HFFc6 (cell line): ENCODE measurements around the gene GLI2. TPM values are rescaled to one million over a fixed set of nuclear protein-coding genes. Genes with fewer than 3 reads are reported as not detected.

ENCODE experiments used
- DNase-seq: peaks from one replicate; pipeline ENCODE4 v3.0.0-alpha.2; 2018
- H3K27ac Mint-ChIP-seq: 2 replicates; pipeline ENCODE4 v1.8.0; 2020; ENCODE audit warnings: mild to moderate bottlenecking, mixed read lengths
- H3K27me3 Mint-ChIP-seq: 2 replicates; pipeline ENCODE4 v1.8.0; 2021; ENCODE audit warnings: mild to moderate bottlenecking, moderate library complexity, mixed read lengths; ENCODE audit not compliant: insufficient read depth
- H3K36me3 Mint-ChIP-seq: 2 replicates; pipeline ENCODE4 v1.8.0; 2021; ENCODE audit warnings: low read depth, mixed read lengths
- H3K4me1 Mint-ChIP-seq: 2 replicates; pipeline ENCODE4 v1.8.0; 2020; ENCODE audit warnings: low read depth, mixed read lengths
- H3K4me3 Mint-ChIP-seq: 2 replicates; pipeline ENCODE4 v1.8.0; 2020; ENCODE audit warnings: mild to moderate bottlenecking, moderate library complexity, mixed read lengths
- H3K9me3 Mint-ChIP-seq: 2 replicates; pipeline ENCODE4 v1.8.0; 2020; ENCODE audit warnings: mild to moderate bottlenecking, mixed read lengths
- long read RNA-seq: library from polyadenylated mRNA; unstranded; transcript quantifications from one replicate; pipeline ENCODE4 v2.0.0, GENCODE V29; 2019
- total RNA-seq, 6 experiments: library from RNA; stranded (reverse); fragmentation: NEBNext Ultra II Directional; extraction: Animal tissue kit (Norgen Biotek cat#: 25700); gene quantifications; 2 replicates in 1 of 6; 3 replicates in 5 of 6; pipeline ENCODE4 v1.2.3, GENCODE V29; 2021
- TF ChIP-seq, protein P1 (sequence below): fragments of 200-600 bp; sonication (generic); IDR thresholded peaks from 2 replicates; pipeline ENCODE4 v1.5.0; 2021; ENCODE audit warnings: antibody characterized with exemption, mild to moderate bottlenecking

Gene GLI2
- 10 to 100 TPM; 40.2 to 46.1 (median 41.9) TPM for total RNA-seq
- long read RNA-seq, partial matches to known transcripts: 5 of 11 reads
- long read RNA-seq, other reads (novel, unspliced or antisense): 6 of 11 reads

GRCh38 chr2:120735746-120736170, at the start of gene GLI2:
Gene GLI2 (plus strand): TSS chr2:120735868. CDS start chr2:120797321, 61,453 bp downstream.
- Mint-ChIP-seq H3K27ac (peak within 1 kb of the TSS; percentile 90), H3K27me3 (0 out of 2 replicates have a peak, but pooled peaks cover 2% of the 10 kb centered on the region), H3K4me1 (peaks cover 60% of the 10 kb centered on the region), H3K4me3 (peak within 1 kb of the TSS; percentile 98), H3K9me3 (no peaks in the 10 kb centered on the region), H3K36me3 (peaks cover 9% of the 10 kb centered on the region; the same call in 1 of the 2 replicates)
- DNase-seq: peak; percentile 87
- TF ChIP-seq, protein P1, sequence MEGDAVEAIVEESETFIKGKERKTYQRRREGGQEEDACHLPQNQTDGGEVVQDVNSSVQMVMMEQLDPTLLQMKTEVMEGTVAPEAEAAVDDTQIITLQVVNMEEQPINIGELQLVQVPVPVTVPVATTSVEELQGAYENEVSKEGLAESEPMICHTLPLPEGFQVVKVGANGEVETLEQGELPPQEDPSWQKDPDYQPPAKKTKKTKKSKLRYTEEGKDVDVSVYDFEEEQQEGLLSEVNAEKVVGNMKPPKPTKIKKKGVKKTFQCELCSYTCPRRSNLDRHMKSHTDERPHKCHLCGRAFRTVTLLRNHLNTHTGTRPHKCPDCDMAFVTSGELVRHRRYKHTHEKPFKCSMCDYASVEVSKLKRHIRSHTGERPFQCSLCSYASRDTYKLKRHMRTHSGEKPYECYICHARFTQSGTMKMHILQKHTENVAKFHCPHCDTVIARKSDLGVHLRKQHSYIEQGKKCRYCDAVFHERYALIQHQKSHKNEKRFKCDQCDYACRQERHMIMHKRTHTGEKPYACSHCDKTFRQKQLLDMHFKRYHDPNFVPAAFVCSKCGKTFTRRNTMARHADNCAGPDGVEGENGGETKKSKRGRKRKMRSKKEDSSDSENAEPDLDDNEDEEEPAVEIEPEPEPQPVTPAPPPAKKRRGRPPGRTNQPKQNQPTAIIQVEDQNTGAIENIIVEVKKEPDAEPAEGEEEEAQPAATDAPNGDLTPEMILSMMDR: peak; percentile 87

DNA sequence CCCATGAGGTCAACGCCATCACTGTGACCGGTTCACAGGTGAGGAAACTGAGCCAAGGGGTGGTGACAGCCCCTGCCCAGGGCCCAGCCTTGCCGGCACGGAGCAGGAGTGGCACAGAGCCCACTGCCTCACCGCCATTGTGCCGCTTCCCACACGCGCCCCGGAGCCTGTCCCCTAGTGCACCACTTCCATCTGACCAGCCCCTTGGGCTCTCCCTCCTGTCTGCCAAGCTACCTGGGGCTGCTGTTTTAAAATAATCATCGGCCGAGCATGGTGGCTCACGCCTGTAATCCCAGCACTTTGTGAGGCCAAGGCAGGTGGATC, 49.7 kb upstream of the GLI2 start:
- Mint-ChIP-seq H3K27me3 (peaks cover 7% of the 10 kb centered on the region), H3K36me3 (no peaks in the 10 kb centered on the region; the same call in 1 of the 2 replicates), H3K27ac (no peak overlapping the region), H3K4me3 (no peak overlapping the region), H3K9me3 (no peaks in the 10 kb centered on the region), H3K4me1 (peaks cover 39% of the 10 kb centered on the region)
- TF ChIP-seq, protein P1: no peak
- no peak for DNase-seq

- no peak overlapping the region for H3K27ac Mint-ChIP-seq
- no peak for DNase-seq
These were observed 49.0 kb upstream of the GLI2 start for GRCh38 chr2:120686511-120687168.

GRCh38 chr2:120687210-120687609, 48.5 kb upstream of the GLI2 start:
- peaks cover 7% of the 10 kb centered on the region for H3K27me3 Mint-ChIP-seq

More at GRCh38 chr2:120686511-120687168, 49.0 kb upstream of the GLI2 start:
- H3K27me3 Mint-ChIP-seq: peaks cover 7% of the 10 kb centered on the region
- H3K4me3 Mint-ChIP-seq: no peak overlapping the region
- peaks cover 39% of the 10 kb centered on the region for H3K4me1 Mint-ChIP-seq
- no peaks in the 10 kb centered on the region; the same call in 1 of the 2 replicates for H3K36me3 Mint-ChIP-seq
- no peaks in the 10 kb centered on the region for H3K9me3 Mint-ChIP-seq
- TF ChIP-seq, protein P1: peak; percentile 78

GRCh38 chr2:120690521-120690920, 45.1 kb upstream of the GLI2 start:
- no peaks in the 10 kb centered on the region for H3K9me3 Mint-ChIP-seq
- H3K36me3 Mint-ChIP-seq: no peaks in the 10 kb centered on the region; the same call in 1 of the 2 replicates
- H3K4me3 Mint-ChIP-seq: no peak overlapping the region
- no peak for DNase-seq
- no peak overlapping the region for H3K27ac Mint-ChIP-seq
- peaks cover 27% of the 10 kb centered on the region for H3K4me1 Mint-ChIP-seq
- TF ChIP-seq, protein P1: no peak
- peaks cover 7% of the 10 kb centered on the region for H3K27me3 Mint-ChIP-seq

More at GRCh38 chr2:120687210-120687609, 48.5 kb upstream of the GLI2 start:
- no peak for DNase-seq
- H3K4me3 Mint-ChIP-seq: no peak overlapping the region
- H3K9me3 Mint-ChIP-seq: no peaks in the 10 kb centered on the region
- TF ChIP-seq, protein P1: no peak
- peaks cover 39% of the 10 kb centered on the region for H3K4me1 Mint-ChIP-seq
- H3K27ac Mint-ChIP-seq: no peak overlapping the region
- no peaks in the 10 kb centered on the region; the same call in 1 of the 2 replicates for H3K36me3 Mint-ChIP-seq
